Activated T-cell treated with anti-CD3 and anti-CD28 coated beads, Interleukin-2, amount 50 U/mL, for 72 hours (primary cell): ENCODE results near the gene ARMCX5. TPM values are rescaled to one million over a fixed set of nuclear protein-coding genes. Genes with fewer than 3 reads are reported as not detected.
A peak's percentile ranks its signal among the peaks of the same experiment; 100 is the strongest.

Source experiments
- ATAC-seq, 2 donors: fragments of 150-1000 bp; cut with Tn5 transposase; replicated peaks in 1 of 2; 2 replicates each; pipeline ENCODE4 v1.10.0; 2021; ENCODE audit warnings: moderate library complexity in 2 of 2, mild to moderate bottlenecking in 1 of 2
- DNase-seq, 2 donors: peaks; one replicate each; pipeline ENCODE4 v3.0.0; 2021 to 2022; ENCODE audit warnings: mixed read lengths in 1 of 2
- H3K27ac Mint-ChIP-seq: one replicate; pipeline ENCODE4 v1.8.0; 2022; ENCODE audit warnings: mild to moderate bottlenecking, moderate library complexity, mixed read lengths
- H3K27me3 Mint-ChIP-seq: one replicate; pipeline ENCODE4 v1.8.0; 2022; ENCODE audit warnings: low read depth, mixed read lengths
- H3K36me3 Mint-ChIP-seq, 2 donors: one replicate each; pipeline ENCODE4 v1.8.0; 2022; ENCODE audit warnings: mixed read lengths in 2 of 2, mild to moderate bottlenecking in 1 of 2; ENCODE audit not compliant: insufficient read depth in 2 of 2
- H3K4me1 Mint-ChIP-seq: one replicate; pipeline ENCODE4 v1.8.0; 2022; ENCODE audit warnings: low read depth, mixed read lengths
- H3K4me3 Mint-ChIP-seq, 2 donors: one replicate each; pipeline ENCODE4 v1.8.0; 2022; ENCODE audit warnings: mild to moderate bottlenecking in 2 of 2, mixed read lengths in 2 of 2, moderate library complexity in 2 of 2
- H3K9me3 Mint-ChIP-seq, 2 donors: one replicate each; pipeline ENCODE4 v1.8.0; 2022; ENCODE audit warnings: mixed read lengths in 2 of 2
- total RNA-seq, 2 donors: library from RNA; stranded (reverse); gene quantifications; one replicate each; pipeline ENCODE4 v1.2.3, GENCODE V29; 2022

Gene ARMCX5
- total RNA-seq, 2 donors from 2014 or later: 10.7 to 11.5 TPM

GRCh38 chrX:102651242-102652011 is 52.1 kb downstream of the ARMCX5 start, which contains the start of gene GPRASP1:
TSS of gene GPRASP1 (plus strand) at chrX:102651483. CDS start at chrX:102653914, 2,431 bp downstream.
- peak; percentile 59 to 74 for ATAC-seq
- H3K4me1 Mint-ChIP-seq: peaks cover 17% of the 10 kb centered on the region
- peak within 1 kb of the TSS; percentile 87 for H3K27ac Mint-ChIP-seq
- H3K36me3 Mint-ChIP-seq: peaks cover 4 to 6% of the 10 kb centered on the region in 2 donors
- peaks cover 8% of the 10 kb centered on the region for H3K27me3 Mint-ChIP-seq
- DNase-seq: peak; percentile 49 to 53
- peak within 1 kb of the TSS; percentile 94 to 96 for H3K4me3 Mint-ChIP-seq
- no peaks in the 10 kb centered on the region for H3K9me3 Mint-ChIP-seq

GRCh38 chrX:102652031-102652688 is 52.8 kb downstream of the ARMCX5 start:
- DNase-seq (peak; percentile 50 to 59), ATAC-seq (peak; percentile 65 to 70)
- H3K4me1 Mint-ChIP-seq: peaks cover 17% of the 10 kb centered on the region
- H3K27me3 Mint-ChIP-seq: peaks cover 8% of the 10 kb centered on the region
- H3K9me3 Mint-ChIP-seq: no peaks in the 10 kb centered on the region
- H3K27ac Mint-ChIP-seq: peak overlapping the region; percentile 33
- H3K4me3 Mint-ChIP-seq: peak overlapping the region; percentile 94 to 96
- H3K36me3 Mint-ChIP-seq: peaks cover 4 to 6% of the 10 kb centered on the region in 2 donors

Other genes with a start within 250 kb of the ARMCX5 start
- not detected for gene NXF2B, start 159.5 kb upstream of the ARMCX5 start, total RNA-seq
- gene TCP11X2, start 127.7 kb upstream of the ARMCX5 start, total RNA-seq: not detected
- gene TMSB15A, start 82.8 kb upstream of the ARMCX5 start, total RNA-seq: under 1 TPM; 0.62 to 0.63 TPM
- gene GPRASP1, start 52.0 kb downstream of the ARMCX5 start, total RNA-seq: 1 to 10 TPM; 5.9 to 7.4 TPM
- 1 to 10 TPM in 1 of 2 donors, under 1 TPM in 1; 0.60 to 1.4 TPM for gene GPRASP2, start 112.9 kb downstream of the ARMCX5 start, total RNA-seq
- 1 to 10 TPM; 2.4 to 3.1 TPM for gene GPRASP3, start 121.2 kb downstream of the ARMCX5 start, total RNA-seq